Measurements from ENCODE around the gene ARL8B. TPM values are rescaled to one million over a fixed set of nuclear protein-coding genes. Genes with fewer than 3 reads are reported as not detected.

Gene ARL8B
- polyA plus RNA-seq, 1 donor from 2014 or later: 103 TPM

DNA sequence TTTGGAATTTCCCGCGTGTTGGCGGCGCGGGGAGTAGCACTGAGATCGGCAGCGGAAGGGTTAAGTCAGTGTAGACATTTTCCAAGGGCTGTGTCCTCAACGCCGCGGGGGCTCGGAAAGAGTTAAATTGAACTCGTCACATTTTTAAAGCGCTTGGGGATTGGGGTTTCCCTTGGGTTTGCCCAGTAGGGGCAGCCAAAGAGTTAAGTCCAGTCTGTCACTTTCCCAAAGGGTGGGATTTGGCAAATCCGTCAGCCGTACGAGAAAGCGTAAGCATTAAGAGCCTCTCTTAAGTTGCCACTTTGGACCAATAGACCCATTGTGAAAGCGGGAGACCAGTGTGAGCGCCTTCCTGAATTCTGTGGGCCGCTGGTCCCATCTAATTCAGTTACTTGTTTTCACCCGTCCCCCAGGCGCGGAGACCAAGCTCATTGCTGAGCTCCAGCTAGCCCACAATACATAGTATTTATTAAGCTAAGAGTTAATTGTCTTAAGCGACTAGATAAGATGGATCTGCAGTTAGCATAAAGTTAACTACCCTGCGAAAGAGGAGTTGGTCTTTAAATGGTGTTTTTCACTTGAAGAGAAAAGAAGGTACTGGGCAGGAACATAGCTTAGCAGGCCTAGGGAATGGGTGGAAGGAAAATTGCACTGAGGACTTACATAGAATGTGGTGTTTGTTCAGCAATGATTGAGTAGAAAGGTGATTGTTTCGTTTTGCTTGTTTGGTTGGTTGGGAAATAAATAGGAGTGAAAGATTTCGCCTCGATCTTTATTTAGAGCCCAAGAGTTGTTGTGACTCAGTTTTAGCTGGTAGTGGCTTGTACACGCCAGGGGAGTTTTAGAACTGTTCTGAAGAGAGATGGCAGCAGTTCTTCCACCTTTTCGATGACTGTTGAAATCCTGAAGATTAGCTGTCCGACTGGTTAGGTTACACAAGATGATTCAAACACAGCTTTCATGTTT, 932 bp downstream of the ARL8B start:
- TF ChIP-seq MXI1 (conservative IDR thresholded peaks at IDR 0.05; ENCODE audit: poor library complexity, severe bottlenecking) (peak; percentile 1), RAD21 (conservative IDR thresholded peaks at IDR 0.05) (no peak), EZH2 (IDR thresholded peaks at IDR 0.05; ENCODE audit: borderline replicate concordance, insufficient read depth, low read length, poor library complexity, severe bottlenecking) (no peak), SMC3 (conservative IDR thresholded peaks at IDR 0.05; ENCODE audit: poor library complexity) (no peak), TAF1 (IDR thresholded peaks at IDR 0.05; ENCODE audit: low read depth) (no peak)
- Histone ChIP-seq H3K36me3 (ENCODE audit: insufficient read depth, low read length) (no peaks in the 10 kb centered on the region), H3K27me3 (ENCODE audit: insufficient read depth, low read depth, low read length) (no peaks in the 10 kb centered on the region), H3F3A (ENCODE audit: insufficient read depth, low read length, poor library complexity, severe bottlenecking) (no peaks in the 10 kb centered on the region), H3K27ac (ENCODE audit: low read length) (peak overlapping the region; percentile 82), H3K9me3 (ENCODE audit: low read length) (no peaks in the 10 kb centered on the region), H4K20me1 (ENCODE audit: insufficient read depth) (no peaks in the 10 kb centered on the region), H3K79me2 (replicated peaks; ENCODE audit: insufficient read depth, low read length) (peaks cover 52% of the 10 kb centered on the region), H3K4me2 (ENCODE audit: low read length) (peak overlapping the region; percentile 61), H3K9ac (ENCODE audit: low read length) (peak overlapping the region; percentile 92), H3K9me2 (ENCODE audit: insufficient read depth, low read length) (no peaks in the 10 kb centered on the region), H2AFZ (ENCODE audit: low read depth, low read length) (peak overlapping the region; percentile 91), H3K4me3 (ENCODE audit: low read length) (peak overlapping the region; percentile 95)

DNA sequence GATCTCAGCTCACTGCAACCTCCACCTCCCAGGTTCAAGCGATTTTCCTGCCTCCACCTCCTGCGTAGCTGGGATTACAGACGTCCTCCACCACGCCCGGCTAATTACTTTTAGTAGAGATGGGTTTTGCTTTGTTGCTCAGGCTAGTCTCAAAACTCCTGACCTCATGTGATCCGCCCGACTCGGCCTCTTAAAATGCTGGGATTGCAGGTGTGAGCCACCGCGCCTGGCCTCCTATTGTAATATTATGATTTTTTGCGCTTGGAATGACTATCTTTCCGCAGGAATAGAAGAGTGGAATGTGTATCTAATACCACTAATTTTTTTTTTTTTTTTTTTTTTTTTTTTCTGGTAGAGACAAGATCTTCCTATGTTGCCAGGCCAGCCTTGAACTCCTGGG, 1.8 kb downstream of the ARL8B start:
- H4K20me1 ChIP-seq (ENCODE audit: insufficient read depth): no peaks in the 10 kb centered on the region
- H3K9ac ChIP-seq (ENCODE audit: low read length): no peak overlapping the region
- peak overlapping the region; percentile 95 for H3K4me3 ChIP-seq (ENCODE audit: low read length)

More for the DNA sequence above, 1.8 kb downstream of the ARL8B start:
- Histone ChIP-seq H3K4me2 (ENCODE audit: low read length) (peak overlapping the region; percentile 10), H3K27me3 (ENCODE audit: insufficient read depth, low read depth, low read length) (no peaks in the 10 kb centered on the region), H3K36me3 (ENCODE audit: insufficient read depth, low read length) (no peaks in the 10 kb centered on the region), H3K9me2 (ENCODE audit: insufficient read depth, low read length) (no peaks in the 10 kb centered on the region), H3K9me3 (ENCODE audit: low read length) (no peaks in the 10 kb centered on the region), H3K27ac (ENCODE audit: low read length) (no peak overlapping the region), H3F3A (ENCODE audit: insufficient read depth, low read length, poor library complexity, severe bottlenecking) (no peaks in the 10 kb centered on the region), H2AFZ (ENCODE audit: low read depth, low read length) (no peak overlapping the region), H3K79me2 (replicated peaks; ENCODE audit: insufficient read depth, low read length) (peaks cover 52% of the 10 kb centered on the region)
- TF ChIP-seq, protein P1, sequence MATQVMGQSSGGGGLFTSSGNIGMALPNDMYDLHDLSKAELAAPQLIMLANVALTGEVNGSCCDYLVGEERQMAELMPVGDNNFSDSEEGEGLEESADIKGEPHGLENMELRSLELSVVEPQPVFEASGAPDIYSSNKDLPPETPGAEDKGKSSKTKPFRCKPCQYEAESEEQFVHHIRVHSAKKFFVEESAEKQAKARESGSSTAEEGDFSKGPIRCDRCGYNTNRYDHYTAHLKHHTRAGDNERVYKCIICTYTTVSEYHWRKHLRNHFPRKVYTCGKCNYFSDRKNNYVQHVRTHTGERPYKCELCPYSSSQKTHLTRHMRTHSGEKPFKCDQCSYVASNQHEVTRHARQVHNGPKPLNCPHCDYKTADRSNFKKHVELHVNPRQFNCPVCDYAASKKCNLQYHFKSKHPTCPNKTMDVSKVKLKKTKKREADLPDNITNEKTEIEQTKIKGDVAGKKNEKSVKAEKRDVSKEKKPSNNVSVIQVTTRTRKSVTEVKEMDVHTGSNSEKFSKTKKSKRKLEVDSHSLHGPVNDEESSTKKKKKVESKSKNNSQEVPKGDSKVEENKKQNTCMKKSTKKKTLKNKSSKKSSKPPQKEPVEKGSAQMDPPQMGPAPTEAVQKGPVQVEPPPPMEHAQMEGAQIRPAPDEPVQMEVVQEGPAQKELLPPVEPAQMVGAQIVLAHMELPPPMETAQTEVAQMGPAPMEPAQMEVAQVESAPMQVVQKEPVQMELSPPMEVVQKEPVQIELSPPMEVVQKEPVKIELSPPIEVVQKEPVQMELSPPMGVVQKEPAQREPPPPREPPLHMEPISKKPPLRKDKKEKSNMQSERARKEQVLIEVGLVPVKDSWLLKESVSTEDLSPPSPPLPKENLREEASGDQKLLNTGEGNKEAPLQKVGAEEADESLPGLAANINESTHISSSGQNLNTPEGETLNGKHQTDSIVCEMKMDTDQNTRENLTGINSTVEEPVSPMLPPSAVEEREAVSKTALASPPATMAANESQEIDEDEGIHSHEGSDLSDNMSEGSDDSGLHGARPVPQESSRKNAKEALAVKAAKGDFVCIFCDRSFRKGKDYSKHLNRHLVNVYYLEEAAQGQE (IDR thresholded peaks at IDR 0.05; ENCODE audit: borderline replicate concordance): no peak
- TF ChIP-seq, protein P2, sequence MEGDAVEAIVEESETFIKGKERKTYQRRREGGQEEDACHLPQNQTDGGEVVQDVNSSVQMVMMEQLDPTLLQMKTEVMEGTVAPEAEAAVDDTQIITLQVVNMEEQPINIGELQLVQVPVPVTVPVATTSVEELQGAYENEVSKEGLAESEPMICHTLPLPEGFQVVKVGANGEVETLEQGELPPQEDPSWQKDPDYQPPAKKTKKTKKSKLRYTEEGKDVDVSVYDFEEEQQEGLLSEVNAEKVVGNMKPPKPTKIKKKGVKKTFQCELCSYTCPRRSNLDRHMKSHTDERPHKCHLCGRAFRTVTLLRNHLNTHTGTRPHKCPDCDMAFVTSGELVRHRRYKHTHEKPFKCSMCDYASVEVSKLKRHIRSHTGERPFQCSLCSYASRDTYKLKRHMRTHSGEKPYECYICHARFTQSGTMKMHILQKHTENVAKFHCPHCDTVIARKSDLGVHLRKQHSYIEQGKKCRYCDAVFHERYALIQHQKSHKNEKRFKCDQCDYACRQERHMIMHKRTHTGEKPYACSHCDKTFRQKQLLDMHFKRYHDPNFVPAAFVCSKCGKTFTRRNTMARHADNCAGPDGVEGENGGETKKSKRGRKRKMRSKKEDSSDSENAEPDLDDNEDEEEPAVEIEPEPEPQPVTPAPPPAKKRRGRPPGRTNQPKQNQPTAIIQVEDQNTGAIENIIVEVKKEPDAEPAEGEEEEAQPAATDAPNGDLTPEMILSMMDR (IDR thresholded peaks at IDR 0.05; ENCODE audit: poor library complexity, severe bottlenecking): no peak
- TF ChIP-seq EZH2 (IDR thresholded peaks at IDR 0.05; ENCODE audit: borderline replicate concordance, insufficient read depth, low read length, poor library complexity, severe bottlenecking) (no peak), EP300 (conservative IDR thresholded peaks at IDR 0.05; ENCODE audit: poor library complexity, severe bottlenecking) (no peak), RAD21 (conservative IDR thresholded peaks at IDR 0.05) (no peak), POLR2AphosphoS5 (IDR thresholded peaks at IDR 0.05) (no peak), MXI1 (conservative IDR thresholded peaks at IDR 0.05; ENCODE audit: poor library complexity, severe bottlenecking) (no peak), TAF1 (IDR thresholded peaks at IDR 0.05; ENCODE audit: low read depth) (no peak), SMC3 (conservative IDR thresholded peaks at IDR 0.05; ENCODE audit: poor library complexity) (no peak)

Measured in neural cell (in vitro differentiated cells).